Astrocyte (in vitro differentiated cells and primary cell): ENCODE results near the gene TPST2.

Experiments used
- EZH2 ChIP-seq: IDR thresholded peaks from 2 replicates; pipeline ENCODE4 v1.6.1; 2012; ENCODE audit warnings: mild to moderate bottlenecking, low read length, inconsistent platforms; ENCODE audit not compliant: insufficient read depth
- TF ChIP-seq, protein P1 (sequence below): IDR thresholded peaks from 2 replicates; pipeline ENCODE4 v1.5.1; 2011; ENCODE audit warnings: low read depth, mild to moderate bottlenecking, inconsistent platforms, low read length, moderate library complexity; ENCODE audit not compliant: insufficient read depth

DNA sequence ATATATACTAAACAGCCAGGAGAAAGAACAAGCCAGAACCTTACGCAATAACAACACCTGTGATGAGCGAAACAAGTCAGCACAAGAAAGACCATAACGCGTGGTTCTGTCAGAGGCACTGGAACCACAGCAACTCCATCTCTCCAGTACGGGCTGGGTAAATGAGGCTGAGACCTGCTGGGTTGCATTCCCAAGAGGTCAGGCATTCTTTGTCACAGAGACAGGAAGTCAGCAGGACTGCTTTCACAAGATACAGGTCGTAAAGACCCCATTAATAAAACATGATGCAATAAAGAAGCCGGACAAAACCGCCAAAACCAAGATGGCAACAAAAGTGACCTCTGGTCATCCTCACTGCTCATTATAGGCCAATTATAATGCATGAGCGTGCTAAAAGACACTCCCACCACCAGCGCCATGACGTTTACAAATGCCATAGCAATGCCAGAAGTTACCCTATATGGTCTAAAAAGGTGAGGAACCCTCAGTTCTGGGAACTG, 21.7 kb downstream of the TPST2 start:
- TF ChIP-seq, protein P1, sequence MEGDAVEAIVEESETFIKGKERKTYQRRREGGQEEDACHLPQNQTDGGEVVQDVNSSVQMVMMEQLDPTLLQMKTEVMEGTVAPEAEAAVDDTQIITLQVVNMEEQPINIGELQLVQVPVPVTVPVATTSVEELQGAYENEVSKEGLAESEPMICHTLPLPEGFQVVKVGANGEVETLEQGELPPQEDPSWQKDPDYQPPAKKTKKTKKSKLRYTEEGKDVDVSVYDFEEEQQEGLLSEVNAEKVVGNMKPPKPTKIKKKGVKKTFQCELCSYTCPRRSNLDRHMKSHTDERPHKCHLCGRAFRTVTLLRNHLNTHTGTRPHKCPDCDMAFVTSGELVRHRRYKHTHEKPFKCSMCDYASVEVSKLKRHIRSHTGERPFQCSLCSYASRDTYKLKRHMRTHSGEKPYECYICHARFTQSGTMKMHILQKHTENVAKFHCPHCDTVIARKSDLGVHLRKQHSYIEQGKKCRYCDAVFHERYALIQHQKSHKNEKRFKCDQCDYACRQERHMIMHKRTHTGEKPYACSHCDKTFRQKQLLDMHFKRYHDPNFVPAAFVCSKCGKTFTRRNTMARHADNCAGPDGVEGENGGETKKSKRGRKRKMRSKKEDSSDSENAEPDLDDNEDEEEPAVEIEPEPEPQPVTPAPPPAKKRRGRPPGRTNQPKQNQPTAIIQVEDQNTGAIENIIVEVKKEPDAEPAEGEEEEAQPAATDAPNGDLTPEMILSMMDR: no peak
- no peak for TF ChIP-seq EZH2
